NCI-H510A treated with DMSO at 0.1 percent for 48 hours (cell line): ENCODE measurements around the gene RFPL3.
"Not testable (repeated sequence)": the region's sequence is repeated elsewhere in the genome, so short reads cannot be mapped to it uniquely, and the experiment has no call there.

Source experiments
- DNase-seq: peaks from one replicate; lab custom pipeline; 2025; lab: John Stamatoyannopoulos, UW

RFPL3 gene

GRCh38 chr22:32331236-32331917 is 26.3 kb upstream of the RFPL3 start:
- no peak for DNase-seq

GRCh38 chr22:32331918-32332725 is 25.5 kb upstream of the RFPL3 start:
- DNase-seq, result no peak

GRCh38 chr22:32333141-32333768 is 24.4 kb upstream of the RFPL3 start:
- DNase-seq, result no peak

GRCh38 chr22:32333769-32334659 is 23.7 kb upstream of the RFPL3 start:
- no peak for DNase-seq

GRCh38 chr22:32334660-32335365 is 22.9 kb upstream of the RFPL3 start:
- DNase-seq, result no peak

GRCh38 chr22:32335471-32335870 is 22.2 kb upstream of the RFPL3 start:
- DNase-seq, result no peak

- no peak for DNase-seq
Observed at GRCh38 chr22:32336121-32336603, 21.5 kb upstream of the RFPL3 start.

GRCh38 chr22:32336771-32337424 is 20.8 kb upstream of the RFPL3 start:
- DNase-seq, result no peak

- not testable (repeated sequence) for DNase-seq
Observed at GRCh38 chr22:32337425-32337824, 20.2 kb upstream of the RFPL3 start.

GRCh38 chr22:32338757-32339156 is 18.9 kb upstream of the RFPL3 start:
- DNase-seq, result no peak

GRCh38 chr22:32339190-32340012 is 18.3 kb upstream of the RFPL3 start:
- DNase-seq, result no peak

- DNase-seq, result no peak
Observed at GRCh38 chr22:32340411-32340810, 17.3 kb upstream of the RFPL3 start.

GRCh38 chr22:32341122-32341740 is 16.4 kb upstream of the RFPL3 start:
- DNase-seq, result no peak

GRCh38 chr22:32342977-32343376 is 14.7 kb upstream of the RFPL3 start:
- no peak for DNase-seq

GRCh38 chr22:32343941-32344340 is 13.7 kb upstream of the RFPL3 start:
- no peak for DNase-seq

GRCh38 chr22:32348031-32348611 is 9.5 kb upstream of the RFPL3 start:
- no peak for DNase-seq

- DNase-seq, result not testable (repeated sequence)
Observed at GRCh38 chr22:32351875-32352274, 5.8 kb upstream of the RFPL3 start.

- DNase-seq, result no peak
Observed at GRCh38 chr22:32352681-32353080, 5.0 kb upstream of the RFPL3 start.

GRCh38 chr22:32353292-32353691 is 4.4 kb upstream of the RFPL3 start:
- DNase-seq, result no peak
